GM19438 (cell line): ENCODE data around the gene APEH.

Experiments used
- ATAC-seq: cut with Tn5 transposase; IDR thresholded peaks from one replicate; pipeline ENCODE4 v1.9.1; 2021; ENCODE audit warnings: low read depth; ENCODE audit not compliant: unreplicated experiment

APEH gene

DNA sequence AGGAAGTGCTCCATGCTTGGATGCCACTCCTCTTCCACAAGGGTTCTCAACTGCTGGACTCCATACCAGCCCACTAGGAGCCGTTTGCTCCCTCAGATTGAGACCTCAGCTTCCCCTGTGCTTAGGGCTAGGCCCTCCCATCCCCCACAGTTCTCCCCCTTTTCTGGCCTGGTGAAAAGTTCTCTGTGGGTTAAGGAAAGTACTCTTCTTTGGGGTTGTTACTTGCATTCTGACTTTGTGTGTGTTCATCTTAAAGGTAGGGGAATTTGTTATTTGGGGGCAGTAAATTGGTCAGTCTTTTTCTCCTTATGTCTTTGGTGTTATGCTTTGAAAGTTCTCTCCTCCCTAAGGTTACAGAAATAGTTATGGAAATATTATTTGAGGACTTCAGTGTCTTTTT lies 24.0 kb upstream of the APEH start:
- no peak for ATAC-seq

DNA sequence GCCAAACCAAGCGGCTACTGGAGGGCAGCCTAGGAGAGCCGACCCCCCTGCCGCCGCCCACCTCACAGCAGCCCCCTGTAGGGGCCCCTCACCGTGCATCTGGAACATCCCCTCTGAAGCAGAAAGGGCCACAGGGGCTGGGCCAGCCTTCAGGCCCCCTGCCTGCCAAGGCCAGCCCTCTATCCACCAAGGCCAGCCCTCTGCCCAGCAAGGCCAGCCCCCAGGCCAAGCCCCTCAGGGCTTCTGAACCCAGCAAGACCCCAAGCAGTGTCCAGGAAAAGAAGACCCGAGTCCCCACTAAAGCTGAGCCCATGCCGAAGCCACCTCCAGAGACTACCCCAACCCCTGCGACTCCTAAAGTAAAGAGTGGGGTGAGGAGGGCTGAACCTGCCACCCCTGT lies 23.5 kb upstream of the APEH start:
- ATAC-seq, result no peak

DNA sequence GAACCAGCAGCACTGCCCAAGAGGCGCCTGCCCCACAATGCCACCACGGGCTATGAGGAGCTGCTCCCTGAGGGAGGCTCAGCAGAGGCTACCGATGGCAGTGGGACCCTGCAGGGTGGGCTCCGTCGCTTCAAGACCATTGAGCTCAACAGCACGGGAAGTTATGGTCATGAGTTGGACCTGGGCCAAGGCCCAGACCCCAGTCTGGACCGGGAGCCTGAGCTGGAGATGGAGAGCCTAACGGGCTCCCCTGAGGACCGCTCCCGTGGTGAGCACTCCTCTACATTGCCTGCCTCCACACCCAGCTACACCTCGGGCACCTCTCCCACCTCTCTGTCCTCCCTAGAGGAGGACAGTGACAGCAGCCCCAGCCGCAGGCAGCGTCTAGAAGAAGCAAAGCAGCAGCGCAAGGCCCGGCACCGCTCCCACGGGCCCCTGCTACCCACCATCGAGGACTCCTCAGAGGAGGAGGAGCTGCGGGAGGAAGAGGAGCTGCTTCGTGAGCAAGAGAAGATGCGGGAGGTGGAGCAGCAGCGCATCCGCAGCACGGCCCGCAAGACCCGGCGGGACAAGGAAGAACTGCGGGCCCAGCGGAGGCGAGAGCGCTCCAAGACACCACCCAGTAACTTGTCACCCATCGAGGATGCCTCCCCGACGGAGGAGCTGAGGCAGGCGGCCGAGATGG lies 21.8 kb upstream of the APEH start:
- ATAC-seq, result no peak

DNA sequence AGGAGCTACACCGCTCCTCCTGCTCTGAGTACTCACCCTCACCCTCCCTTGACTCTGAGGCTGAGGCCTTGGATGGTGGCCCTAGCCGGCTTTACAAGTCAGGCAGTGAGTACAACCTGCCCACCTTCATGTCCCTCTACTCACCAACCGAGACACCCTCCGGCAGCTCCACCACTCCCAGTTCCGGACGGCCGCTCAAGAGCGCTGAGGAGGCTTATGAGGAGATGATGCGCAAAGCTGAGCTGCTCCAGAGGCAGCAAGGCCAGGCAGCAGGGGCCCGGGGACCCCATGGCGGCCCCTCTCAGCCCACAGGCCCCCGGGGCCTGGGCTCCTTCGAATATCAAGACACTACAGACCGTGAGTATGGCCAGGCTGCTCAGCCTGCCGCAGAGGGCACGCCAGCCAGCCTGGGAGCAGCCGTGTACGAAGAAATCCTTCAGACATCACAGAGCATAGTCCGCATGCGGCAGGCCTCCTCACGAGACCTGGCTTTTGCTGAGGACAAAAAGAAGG lies 21.2 kb upstream of the APEH start:
- no peak for ATAC-seq

DNA sequence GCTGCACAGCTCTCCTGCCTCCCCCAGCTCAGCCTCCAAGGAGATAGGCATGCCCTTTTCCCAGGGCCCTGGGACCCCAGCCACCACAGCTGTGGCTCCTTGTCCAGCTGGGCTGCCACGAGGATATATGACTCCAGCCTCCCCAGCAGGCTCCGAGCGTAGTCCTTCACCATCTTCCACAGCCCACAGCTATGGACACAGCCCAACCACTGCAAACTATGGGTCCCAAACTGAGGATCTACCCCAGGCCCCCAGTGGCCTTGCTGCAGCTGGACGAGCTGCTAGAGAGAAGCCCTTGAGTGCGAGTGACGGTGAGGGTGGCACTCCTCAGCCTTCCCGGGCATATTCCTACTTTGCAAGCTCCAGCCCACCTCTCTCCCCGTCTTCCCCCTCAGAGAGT lies 20.5 kb upstream of the APEH start:
- no peak for ATAC-seq

DNA sequence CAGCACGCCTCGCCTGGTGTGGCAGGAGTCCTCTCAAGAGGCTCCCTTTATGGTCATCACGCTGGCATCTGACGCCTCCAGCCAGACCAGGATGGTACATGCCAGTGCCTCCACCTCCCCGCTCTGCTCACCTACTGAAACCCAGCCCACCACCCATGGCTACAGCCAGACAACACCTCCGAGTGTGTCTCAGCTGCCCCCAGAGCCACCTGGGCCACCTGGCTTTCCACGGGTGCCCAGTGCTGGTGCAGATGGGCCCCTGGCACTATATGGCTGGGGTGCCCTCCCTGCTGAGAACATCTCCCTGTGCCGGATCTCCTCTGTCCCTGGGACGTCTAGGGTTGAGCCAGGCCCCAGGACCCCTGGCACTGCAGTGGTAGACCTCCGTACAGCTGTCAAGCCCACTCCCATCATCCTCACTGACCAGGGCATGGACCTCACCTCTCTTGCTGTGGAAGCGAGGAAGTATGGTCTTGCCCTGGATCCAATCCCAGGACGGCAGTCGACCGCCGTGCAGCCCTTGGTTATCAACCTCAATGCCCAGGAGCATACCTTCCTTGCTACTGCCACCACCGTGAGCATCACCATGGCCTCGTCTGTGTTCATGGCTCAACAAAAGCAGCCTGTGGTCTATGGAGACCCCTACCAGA lies 19.9 kb upstream of the APEH start:
- no peak for ATAC-seq

DNA sequence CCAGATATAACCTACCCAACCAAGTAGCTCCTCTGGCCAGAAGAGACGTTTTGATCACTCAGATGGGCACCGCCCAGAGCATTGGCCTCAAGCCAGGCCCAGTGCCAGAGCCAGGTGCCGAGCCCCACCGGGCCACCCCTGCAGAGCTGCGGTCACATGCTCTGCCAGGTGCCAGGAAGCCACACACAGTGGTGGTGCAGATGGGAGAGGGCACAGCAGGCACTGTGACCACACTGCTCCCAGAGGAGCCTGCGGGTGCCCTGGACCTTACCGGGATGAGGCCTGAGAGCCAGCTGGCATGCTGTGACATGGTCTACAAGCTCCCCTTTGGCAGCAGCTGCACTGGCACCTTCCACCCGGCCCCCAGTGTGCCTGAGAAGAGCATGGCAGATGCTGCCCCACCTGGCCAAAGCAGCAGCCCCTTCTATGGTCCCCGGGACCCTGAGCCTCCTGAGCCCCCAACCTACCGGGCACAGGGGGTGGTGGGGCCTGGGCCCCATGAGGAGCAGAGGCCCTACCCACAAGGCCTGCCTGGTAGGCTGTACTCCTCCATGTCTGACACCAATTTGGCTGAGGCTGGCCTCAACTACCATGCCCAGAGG lies 19.1 kb upstream of the APEH start:
- ATAC-seq, result no peak

DNA sequence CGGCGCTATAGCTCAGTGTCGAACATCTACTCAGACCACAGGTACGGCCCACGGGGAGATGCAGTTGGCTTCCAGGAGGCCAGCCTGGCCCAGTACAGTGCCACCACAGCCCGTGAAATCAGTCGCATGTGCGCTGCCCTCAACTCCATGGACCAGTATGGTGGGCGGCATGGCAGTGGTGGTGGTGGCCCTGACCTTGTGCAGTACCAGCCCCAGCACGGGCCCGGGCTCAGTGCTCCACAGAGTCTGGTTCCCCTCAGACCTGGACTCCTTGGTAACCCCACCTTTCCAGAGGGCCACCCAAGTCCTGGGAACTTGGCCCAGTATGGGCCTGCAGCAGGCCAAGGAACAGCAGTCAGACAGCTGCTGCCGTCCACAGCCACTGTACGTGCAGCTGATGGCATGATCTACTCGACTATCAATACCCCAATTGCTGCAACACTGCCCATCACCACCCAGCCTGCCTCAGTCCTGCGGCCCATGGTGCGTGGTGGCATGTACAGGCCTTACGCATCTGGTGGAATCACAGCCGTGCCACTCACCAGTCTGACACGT lies 18.3 kb upstream of the APEH start:
- ATAC-seq, result no peak

DNA sequence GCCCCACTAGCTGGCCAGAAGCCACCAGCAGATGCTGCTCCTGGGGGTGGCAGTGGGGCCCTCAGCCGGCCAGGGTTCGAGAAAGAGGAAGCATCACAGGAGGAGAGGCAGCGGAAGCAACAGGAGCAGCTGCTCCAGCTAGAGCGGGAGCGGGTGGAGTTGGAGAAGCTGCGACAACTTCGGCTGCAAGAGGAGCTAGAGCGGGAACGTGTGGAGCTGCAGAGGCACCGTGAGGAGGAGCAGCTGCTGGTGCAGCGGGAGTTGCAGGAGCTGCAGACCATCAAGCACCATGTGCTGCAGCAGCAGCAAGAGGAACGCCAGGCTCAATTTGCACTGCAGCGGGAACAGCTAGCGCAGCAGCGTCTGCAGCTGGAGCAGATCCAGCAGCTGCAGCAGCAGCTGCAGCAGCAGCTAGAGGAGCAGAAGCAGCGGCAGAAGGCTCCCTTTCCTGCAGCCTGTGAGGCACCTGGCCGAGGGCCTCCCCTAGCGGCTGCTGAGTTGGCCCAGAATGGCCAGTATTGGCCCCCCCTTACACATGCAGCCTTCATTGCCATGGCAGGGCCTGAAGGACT lies 17.5 kb upstream of the APEH start:
- no peak for ATAC-seq

DNA sequence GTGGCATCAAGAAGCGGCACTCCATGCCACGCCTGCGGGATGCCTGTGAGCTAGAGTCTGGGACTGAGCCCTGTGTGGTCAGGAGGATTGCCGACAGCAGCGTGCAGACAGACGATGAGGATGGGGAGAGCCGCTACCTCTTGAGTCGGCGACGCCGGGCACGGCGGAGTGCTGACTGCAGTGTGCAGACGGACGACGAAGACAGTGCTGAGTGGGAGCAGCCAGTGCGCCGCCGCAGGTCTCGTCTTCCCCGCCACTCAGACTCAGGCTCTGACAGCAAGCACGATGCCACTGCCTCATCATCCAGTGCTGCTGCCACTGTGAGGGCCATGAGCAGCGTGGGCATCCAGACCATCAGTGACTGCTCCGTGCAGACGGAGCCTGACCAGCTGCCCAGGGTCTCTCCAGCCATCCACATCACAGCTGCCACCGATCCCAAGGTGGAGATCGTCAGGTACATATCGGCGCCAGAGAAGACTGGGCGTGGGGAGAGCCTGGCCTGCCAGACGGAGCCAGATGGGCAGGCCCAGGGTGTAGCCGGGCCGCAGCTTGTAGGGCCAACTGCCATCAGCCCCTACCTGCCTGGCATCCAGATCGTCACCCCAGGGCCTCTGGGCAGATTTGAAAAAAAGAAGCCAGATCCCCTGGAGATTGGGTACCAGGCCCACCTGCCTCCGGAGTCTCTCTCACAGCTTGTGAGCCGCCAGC lies 16.8 kb upstream of the APEH start:
- no peak for ATAC-seq

DNA sequence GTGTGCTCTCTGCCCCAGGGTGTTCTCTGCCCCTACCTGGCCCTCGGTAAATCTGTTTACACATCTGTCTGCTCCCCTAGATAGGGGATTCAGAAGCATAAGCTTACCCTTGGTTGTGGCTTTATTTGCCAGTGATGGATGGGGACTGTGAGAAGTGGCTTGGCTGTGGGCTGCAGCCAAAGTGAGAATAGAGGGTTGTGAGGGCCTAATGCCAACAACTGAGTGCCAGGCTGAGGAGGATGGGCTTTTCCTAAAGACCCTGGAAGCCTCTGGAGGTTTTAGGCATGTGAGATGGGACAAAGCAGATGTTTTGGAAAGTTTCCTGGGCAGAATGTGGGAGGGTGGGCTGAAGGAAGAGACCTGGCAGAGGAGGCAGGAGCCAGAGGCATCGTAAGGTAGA lies 15.4 kb upstream of the APEH start:
- ATAC-seq, result no peak

DNA sequence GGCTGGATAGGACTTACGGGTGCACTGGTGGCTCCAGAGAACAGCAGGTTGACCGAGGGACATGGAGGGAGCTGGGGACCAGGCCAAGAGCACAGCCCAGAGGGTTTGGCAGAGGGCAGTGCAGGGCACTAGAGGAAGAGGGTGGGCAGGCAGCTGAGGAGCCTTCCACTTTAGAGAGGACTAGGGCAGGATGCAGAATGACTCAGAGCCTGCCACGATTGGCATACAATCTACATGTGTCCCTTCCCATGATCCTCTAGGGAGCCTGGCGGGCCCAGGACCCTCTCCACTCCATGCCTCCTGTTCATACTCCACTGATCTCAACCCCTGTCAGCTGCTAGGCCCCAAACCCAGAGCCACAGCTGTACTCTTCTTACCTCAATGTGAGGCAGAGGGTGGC lies 14.4 kb upstream of the APEH start:
- no peak for ATAC-seq

DNA sequence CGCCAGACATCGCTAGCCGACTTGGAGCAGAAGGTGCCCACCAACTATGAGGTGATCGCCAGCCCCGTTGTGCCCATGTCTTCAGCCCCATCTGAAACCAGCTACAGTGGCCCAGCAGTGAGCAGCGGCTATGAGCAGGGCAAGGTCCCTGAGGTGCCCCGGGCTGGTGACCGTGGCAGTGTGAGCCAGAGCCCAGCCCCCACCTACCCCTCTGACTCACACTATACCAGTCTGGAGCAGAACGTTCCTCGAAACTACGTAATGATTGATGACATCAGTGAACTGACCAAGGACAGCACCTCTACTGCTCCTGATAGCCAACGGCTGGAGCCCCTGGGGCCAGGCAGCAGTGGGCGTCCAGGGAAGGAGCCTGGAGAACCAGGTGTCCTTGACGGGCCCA lies 12.9 kb upstream of the APEH start:
- no peak for ATAC-seq

DNA sequence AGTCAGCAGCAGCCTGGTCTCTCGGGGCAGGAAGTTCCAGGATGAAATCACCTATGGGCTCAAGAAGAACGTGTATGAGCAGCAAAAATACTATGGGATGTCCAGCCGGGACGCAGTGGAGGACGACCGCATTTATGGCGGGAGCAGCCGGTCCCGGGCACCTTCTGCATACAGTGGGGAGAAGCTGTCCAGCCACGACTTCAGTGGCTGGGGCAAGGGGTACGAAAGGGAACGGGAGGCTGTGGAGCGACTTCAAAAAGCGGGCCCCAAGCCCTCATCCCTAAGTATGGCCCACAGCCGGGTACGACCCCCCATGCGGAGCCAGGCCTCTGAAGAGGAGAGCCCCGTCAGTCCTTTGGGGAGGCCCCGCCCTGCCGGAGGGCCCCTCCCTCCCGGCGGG lies 12.1 kb upstream of the APEH start:
- ATAC-seq, result no peak

DNA sequence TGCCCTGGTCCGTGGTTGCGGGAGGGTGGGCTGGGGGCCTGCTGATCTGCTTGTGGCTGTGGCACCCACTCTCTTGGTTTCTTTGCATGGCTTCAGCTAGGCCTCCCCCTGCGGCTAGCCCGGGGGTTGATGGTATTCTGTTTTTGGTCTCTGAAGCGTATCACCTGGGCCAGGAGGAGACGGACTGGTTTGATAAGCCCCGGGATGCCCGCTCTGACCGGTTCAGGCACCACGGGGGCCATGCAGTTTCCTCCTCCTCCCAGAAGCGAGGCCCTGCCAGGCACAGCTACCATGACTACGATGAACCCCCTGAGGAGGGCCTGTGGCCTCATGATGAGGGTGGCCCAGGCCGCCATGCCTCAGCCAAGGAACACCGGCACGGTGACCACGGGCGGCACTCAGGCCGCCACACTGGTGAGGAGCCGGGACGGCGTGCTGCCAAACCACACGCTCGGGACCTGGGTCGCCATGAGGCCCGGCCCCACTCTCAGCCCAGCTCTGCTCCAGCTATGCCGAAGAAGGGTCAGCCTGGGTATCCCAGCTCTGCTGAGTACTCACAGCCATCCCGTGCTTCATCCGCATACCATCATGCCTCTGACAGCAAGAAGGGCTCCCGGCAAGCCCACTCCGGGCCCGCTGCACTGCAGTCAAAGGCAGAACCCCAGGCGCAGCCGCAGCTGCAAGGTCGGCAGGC lies 11.3 kb upstream of the APEH start:
- no peak for ATAC-seq

DNA sequence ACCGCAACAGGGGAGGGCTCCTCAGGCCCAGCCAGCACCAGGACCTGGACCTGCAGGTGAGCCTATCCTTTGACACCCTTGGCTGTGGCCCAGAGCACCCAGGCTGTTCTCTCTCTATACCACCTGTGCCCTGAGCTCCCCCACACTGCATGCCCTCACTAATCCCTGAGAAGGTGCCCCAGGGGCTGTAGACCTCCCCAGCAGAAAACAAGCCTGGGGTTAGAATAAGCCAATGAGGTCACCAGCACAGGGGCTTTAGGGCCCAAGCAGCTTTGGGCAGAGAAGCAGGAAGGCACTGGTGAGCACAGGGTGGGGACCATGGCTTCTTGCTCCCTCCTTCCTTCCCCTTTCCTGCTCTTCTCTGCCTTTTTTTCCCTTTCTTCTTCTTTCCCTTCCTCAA lies 10.3 kb upstream of the APEH start:
- no peak for ATAC-seq

DNA sequence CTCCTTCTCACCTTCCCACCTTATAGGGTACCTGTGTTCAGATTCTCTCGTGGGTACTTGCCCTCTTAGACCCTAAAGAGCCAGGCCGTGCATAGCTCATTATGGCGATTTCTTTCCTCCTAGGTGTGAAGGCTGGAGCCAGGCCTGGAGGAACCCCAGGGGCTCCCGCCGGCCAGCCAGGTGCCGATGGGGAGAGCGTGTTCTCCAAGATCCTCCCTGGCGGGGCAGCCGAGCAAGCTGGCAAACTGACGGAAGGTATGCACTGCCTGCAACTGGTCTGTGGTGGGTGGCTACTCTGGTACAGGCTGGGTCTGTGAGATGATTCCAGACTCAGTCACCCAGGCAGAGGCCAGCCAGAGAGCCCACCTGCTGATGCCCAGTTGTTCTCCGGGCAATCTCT lies 9.9 kb upstream of the APEH start:
- no peak for ATAC-seq

DNA sequence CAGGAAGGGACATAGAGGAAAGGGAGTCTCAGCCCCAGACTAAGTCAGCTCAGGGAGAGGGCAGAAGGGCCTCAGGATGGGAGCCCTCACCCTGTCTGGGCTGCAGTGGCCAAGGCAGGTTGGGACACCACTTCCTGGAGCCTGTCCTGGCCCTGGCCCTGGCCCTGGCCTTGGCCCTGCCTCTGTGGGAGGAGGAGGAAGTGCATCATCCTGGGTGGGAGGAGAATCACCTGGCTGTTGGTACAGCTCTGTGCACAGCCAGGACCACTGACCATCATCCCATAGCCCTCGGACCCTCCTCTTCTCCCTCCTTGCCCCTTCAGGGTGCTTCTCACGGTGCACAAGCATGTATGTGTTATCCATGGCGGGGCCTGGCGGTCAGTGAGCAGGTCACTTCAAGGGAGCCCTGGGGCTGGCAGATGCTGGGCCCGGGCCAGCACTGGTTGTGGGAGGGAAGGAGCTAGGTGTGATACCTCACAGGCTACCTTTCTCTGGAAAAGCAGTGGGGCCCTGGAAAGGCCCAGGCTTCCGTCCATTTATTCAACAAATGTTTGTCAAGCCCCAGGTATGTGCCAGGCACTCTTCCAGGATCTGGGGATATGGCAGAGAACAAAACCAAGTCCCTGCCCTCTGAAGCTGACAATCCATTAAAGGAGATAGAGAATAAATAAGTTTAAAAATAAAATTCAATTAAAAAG lies 8.2 kb upstream of the APEH start:
- no peak for ATAC-seq

DNA sequence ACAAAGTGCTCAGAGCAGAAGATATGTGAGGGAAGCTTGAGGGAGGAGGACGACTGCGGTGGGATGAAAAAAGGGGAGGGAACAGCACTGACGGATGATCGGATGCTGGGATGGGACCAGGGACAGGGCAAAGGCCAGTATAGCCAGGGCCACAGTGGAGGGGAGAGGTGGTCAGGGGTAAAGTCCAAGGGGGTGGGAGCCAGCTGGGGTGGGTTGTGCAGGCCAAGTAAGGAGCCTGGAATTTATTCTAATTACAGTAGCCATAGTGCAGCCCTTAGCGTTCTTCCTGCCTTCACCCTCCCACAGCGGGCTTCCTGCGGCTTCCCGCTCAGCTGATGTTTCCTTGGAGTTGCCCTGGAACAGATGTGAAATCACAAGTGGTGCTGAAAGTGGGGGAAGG lies 7.6 kb upstream of the APEH start:
- ATAC-seq, result no peak
